SKM-1 treated with dmso at 0.1 percent for 144 hours (cell line): ENCODE measurements around the gene SLC19A1.
"Not testable (repeated sequence)": the region's sequence is repeated elsewhere in the genome, so short reads cannot be mapped to it uniquely, and the experiment has no call there.

Experiments
- DNase-seq: peaks from one replicate; lab custom pipeline; 2025; ENCODE audit not compliant: unreplicated experiment; lab: John Stamatoyannopoulos, UW

The SLC19A1 gene

DNA sequence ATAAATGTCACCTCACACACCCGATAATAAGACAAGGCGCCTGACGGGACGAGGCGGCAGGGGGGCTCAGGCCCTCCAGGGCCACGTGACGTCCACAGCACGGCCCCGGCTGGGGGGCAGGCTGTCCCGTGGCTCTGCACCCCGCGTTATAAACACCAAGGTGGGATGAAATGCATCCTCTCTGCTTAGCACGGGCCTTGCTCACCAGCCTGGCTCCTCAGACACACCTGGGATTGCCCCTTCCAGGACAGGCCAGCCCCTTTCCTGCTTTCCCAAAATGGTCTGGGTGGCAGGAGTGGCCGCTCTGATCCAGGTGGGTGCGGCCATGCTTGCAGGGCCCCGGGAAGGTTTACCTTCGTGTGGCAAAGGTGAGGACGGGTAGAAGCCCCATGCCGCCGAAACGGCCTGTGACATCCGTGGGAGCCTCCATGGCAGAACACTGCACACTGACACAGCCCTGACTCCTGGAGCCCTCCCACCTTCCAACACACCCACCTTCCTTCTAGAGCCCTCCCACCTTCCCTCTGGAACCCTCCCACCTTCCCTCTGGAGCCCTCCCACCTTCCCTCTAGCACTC is 35.9 kb downstream of the SLC19A1 start:
- no peak for DNase-seq

DNA sequence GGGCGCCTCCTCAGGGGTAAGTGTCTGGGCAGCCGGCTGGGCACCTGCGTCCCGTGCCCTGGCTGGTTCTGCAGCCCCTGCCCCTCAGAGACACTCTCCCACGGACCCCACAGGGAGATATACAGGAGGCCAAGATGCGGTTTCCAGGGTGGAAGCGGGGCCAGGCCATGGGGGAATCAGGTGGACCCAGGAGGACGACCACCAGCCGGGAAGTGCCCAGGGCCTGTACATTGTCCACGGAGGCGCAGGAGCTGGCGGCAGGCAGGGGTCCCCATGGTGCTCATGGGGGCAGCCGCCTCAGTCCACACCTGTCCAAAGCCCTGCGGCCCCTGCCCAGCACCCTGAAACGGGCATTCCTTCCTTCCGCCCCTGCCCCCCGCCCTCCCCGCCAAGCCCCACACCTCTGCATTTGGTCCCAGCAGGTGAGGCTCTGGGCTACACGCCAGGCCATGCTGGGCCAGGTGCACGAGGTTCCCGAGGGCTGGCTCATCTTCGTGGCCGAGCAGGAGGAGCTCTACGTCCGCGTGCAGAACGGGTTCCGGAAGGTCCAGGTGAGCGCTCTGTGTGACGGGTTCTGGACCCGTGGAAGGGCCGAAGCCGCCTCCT is 36.7 kb downstream of the SLC19A1 start:
- no peak for DNase-seq

DNA sequence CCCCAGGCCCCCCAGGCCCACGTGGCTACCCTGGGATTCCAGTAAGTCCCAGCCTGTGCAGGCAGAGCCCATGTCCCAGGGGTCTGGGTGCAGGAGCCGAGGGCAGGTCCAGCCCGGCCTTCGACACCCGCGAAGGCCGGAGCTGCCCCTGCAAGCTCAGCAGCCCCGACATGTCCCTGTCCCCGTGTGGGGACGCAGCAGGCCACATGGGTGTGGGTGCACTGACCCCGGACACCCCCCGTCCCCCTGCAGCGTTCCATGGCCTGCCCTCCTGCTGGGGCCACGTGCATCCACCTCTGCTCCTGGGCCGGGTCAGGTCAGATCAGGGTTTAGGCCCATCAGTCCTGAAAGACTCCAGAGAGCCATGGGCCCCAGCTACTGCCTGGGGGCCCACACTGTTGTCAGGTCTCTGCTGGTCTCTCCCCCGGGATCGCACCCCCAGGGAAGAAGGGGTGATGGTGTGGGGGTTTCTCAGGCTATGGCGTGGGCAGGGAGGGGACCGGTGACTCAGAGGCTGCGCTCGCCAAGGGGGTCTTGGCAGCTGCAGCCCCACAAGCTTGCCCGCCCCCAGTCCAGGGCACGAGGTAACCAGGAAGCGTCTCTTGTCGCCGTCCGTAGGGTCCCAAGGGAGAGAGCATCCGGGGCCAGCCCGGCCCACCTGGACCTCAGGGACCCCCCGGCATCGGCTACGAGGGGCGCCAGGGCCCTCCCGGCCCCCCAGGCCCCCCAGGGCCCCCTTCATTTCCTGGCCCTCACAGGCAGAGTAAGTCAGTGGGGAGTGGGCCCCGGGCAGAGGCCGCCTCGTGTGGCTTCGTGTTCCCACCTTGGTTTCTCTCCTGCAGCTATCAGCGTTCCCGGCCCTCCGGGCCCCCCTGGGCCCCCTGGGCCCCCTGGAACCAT is 37.5 kb downstream of the SLC19A1 start:
- DNase-seq, result no peak

DNA sequence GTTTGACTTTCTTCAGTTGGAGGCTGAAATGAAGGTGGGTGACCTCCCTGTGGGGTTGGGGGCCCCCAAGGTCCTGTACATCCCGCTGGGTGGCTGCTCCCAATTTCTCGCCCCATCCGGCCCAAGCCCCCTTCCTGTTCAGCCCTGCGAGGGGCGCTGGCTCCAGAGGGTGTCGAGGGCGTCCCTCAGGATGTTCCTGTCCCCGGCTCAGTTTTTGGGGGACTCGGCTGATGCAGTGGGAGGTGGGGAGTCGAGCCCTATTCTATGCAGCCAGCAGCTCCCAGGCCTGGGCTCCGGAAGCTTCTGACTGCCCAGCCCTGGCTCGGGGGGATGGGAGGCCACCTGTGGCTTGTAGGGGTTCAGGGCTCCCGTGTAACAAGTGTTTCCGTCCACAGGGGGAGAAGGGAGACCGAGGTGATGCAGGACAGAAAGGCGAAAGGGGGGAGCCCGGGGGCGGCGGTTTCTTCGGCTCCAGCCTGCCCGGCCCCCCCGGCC is 38.2 kb downstream of the SLC19A1 start:
- DNase-seq, result no peak

DNA sequence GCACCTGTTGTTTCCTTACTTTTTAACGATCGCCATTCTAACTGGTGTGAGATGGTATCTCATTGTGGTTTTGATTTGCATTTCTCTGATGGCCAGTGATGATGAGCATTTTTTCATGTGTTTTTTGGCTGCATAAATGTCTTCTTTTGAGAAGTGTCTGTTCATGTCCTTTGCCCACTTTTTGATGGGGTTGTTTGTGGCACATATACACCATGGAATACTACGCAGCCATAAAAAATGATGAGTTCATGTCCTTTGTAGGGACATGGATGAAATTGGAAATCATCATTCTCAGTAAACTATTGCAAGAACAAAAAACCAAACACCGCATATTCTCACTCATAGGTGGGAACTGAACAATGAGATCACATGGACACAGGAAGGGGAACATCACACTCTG is 39.0 kb downstream of the SLC19A1 start:
- not testable (repeated sequence) for DNase-seq

DNA sequence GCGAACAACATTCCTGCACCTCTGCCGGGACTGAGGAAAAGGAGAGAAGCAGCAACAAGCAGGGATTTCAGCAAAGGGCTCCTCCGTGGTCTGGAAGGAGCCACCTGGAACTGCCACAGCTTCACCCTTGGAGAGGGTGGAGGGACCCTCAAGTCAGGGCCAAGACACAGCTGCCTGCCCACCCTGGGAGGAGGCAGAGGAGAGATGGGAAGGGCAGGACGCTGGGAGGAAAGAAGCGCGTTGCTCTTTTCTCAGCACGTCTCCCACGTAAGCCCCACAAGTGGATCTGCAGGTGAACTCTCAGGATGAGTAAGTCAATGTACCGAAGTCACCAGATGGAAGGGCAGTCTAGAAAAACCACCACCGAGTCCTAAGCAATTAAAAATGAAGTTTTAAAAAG is 39.6 kb downstream of the SLC19A1 start:
- no peak for DNase-seq

DNA sequence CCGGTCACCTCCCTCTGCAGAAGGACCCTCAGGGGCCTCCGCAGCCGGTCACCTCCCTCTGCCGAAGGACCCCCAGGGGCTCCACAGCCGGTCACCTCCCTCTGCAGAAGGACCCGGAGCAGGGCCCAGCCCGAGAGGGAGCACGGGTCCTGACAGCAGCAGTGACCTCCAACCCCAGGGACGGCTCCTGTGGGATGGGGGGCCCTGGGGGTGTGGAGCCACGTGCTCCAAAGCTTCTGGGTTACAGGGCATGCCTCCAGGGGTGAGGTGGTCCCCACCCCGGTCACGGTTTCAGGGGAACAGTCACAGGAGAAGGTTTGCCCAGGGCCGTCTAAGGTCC is 40.3 kb downstream of the SLC19A1 start:
- DNase-seq, result no peak

DNA sequence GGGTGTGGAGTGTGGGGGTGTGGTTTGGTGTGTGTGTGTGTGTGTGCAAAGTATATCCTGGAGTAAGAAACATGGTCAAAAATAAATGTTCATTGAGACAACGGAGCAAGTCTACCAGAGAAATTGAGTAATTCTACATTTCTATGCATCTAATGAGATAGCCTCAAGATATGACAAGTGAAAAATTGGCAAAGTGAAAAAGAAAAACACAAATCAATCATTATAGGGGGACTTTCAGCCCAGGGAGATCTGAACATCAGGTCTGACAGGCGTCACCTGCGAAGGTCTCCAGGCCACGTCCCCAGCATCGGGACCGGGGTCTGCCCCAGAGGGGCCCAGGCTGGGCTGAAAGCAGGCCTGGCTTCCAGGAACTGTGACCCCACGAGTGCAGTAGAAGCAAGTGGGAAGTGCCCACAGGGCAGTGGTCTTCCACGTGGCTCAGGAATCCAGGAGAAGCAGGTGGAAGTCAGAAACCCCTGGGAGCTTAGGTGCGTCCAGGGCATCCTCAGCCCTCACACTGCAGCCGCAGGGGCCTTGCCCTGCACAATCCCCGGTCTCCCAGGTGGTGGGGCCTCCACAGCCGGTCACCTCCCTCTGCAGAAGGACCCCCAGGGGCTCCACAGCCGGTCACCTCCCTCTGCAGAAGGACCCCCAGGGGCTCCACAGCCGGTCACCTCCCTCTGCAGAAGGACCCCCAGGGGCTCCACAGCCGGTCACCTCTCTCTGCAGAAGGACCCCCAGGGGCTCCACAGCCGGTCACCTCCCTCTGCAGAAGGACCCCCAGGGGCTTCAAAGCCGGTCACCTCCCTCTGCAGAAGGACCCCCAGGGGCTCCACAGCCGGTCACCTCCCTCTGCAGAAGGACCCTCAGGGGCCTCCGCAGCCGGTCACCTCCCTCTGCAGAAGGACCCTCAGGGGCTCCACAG is 40.9 kb downstream of the SLC19A1 start:
- DNase-seq, result not testable (repeated sequence)

DNA sequence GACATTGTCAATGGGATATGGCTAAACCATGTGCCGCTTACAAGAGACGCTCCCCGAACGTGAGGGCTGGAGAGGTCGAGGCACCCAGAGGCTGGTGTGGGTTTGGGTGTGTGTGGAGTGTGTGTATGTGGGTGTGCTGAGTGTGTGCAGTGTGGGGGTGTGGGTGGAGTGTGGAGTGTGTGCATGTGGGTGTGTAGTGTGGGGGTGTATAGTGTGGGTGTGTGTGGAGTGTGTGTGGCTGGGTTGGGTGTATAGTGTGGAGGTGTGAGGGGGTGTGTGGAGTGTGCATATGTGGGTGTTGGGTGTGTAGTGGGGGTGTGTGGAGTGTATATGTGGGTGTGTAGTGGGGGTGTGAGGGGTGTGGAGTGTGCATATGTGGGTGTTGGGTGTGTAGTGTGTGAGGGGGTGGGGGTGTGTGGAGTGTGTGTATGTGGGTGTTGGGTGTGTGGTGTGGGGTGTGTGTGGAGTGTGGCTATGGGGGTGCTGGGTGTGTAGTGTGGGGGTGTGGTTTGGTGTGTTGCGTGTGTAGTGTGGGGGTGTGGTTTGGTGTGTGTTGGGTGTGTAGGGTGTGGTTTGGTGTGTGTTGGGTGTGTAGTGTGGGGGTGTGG is 42.2 kb downstream of the SLC19A1 start:
- no peak for DNase-seq

DNA sequence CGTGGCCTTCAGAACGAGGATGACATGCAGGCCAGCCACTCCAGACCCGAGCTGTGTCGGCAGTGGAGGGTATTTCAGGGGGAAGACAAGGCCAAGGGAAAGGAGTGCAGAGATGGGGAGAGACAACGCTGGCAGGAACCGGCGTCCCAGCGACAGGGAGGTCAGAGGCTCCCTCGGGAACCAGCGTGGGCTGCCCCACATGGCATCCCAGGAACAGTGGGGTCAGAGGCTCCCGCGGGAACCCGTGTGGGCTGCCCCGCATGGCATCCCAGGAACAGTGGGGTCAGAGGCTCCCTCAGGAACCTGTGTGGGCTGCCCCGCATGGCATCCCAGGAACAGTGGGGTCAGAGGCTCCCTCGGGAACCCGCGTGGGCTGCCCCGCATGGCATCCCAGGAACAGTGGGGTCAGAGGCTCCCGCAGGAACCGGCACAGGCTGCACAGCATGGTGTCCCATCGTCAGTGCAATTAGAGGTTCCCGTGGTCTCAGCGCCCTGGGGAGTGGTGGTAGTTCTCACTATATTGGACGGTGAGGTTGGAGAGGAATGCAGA is 43.0 kb downstream of the SLC19A1 start:
- DNase-seq, result no peak

DNA sequence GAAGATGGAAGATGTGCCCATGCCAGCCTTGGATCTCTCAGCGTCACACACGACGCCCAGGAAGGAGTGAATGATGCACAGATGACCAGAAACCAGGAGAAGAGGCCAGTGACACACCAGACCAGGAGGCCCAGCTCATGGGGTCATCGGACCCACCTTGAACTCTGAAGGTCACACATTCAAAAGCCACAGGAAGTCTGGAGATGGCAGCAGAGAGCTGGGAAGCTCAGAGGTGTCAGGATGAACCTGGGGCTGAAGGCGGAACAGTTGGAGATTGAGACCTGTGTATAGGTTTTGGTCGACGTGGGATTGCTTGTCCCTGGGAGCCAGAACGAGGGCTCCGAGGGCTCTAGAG is 43.6 kb downstream of the SLC19A1 start:
- DNase-seq, result no peak

DNA sequence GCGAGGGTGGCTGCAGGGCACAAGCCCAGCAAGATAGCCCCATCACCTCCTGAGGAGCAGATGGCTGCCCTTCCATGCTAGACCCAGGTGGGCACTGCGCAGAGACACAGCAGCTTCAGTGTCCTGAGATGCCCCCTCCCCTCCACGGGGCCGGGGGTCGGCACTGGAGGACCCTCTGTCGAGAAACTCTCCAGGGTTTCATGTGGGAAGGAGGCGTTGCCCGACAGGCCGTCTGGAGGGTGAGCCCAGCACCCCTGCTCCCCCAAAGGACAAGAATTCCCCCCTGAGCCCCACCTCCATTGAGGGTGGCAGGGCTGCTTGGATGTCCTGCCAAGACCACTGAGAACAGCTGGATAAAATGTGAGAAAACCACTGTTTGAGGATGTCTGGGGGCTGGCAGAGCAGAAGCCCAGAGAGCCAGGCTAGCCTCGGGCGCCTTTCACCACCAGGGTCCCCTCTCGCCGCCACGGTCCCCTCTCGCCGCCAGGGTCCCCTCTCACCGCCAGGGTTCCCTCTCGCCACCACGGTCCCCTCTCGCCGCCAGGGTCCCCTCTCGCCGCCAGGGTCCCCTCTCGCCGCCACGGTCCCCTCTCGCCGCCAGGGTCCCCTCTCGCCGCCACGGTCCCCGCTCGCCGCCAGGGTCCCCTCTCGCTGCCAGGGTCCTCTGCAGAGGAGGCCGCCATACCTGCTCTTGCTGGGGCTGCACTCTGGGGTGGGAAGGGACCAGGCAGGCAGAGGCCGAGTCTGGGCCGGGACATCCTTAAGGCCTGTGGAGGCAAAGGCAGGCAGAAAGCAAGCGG is 44.2 kb downstream of the SLC19A1 start:
- DNase-seq, result no peak

DNA sequence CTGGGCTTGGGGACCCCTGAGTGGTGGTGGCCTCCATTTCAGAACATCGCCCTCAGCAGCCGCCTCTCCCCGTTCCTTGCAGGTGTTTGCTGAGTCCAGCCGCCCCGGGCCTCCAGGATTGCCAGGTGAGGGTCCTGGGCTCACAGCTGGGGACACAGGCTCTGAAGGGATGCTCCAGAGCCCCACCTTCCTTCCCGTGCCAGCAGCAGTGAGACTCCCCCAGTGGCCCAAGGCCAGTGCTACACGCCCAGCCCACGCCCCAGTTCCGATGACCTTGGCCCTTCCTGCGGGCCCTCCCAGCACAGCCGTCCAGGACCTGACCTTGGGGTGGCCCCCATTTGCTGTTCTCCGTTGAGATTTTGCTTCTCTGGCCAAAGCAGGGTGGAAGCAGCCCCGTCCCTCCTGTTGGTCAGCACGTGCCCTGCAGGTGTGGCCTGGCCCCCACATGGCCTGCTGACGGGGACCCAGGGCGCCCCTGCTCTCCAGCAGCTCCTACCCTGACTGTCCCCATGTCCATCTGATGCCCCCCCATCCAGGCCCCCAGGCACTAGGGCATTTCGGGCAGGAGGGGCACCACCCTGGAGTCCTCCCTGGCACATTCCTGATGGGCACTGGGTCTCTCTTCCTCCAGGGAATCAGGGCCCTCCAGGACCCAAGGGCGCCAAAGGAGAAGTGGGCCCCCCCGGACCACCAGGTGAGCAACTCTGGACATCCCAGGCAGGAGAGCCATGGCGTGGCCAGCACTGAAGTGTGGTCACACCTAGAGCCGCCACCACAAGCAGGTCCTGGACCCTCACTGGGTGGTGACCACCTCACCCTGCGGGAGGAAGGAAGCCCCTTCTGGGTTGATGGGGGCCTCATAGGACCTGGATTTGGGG is 45.0 kb downstream of the SLC19A1 start:
- no peak for DNase-seq

DNA sequence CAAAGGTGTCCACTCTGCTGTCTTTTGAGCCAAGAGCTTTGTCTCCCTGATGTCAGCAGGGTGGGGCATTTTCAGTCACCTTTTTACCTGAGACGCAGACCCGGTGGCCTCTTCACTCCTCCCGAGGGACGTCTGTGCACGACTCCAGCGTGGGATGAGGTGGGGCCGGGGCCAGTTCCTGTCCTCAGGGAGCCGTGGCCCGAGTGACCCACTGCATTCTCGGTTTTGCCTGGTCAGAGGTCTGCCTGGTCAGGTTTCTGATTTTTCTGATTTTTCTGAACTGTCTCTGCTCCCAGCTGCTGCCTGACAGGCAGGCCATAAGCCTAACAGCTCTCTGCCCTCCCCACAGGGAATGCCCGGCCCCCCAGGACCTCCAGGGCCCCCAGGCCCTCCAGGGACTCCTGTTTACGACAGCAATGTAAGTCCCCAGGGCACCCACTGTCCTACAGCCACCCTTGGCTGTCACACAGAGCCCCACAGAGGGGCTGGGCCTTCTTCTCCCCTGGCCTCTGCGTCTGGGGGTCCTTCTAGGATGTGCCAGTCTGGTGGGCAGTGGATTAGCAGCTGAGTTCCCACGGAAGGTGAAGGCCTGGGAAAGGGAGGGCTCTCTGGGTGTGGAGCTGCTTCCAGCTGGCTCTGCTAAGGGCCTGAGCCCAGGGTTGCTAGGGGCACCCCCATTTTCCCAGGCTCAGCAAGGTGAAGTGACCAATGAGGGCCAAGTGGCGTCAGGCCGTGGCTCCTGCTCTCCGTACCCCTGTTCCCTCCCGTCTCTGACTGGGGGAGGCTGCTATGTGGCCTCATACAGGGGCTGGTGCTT is 45.9 kb downstream of the SLC19A1 start:
- no peak for DNase-seq

DNA sequence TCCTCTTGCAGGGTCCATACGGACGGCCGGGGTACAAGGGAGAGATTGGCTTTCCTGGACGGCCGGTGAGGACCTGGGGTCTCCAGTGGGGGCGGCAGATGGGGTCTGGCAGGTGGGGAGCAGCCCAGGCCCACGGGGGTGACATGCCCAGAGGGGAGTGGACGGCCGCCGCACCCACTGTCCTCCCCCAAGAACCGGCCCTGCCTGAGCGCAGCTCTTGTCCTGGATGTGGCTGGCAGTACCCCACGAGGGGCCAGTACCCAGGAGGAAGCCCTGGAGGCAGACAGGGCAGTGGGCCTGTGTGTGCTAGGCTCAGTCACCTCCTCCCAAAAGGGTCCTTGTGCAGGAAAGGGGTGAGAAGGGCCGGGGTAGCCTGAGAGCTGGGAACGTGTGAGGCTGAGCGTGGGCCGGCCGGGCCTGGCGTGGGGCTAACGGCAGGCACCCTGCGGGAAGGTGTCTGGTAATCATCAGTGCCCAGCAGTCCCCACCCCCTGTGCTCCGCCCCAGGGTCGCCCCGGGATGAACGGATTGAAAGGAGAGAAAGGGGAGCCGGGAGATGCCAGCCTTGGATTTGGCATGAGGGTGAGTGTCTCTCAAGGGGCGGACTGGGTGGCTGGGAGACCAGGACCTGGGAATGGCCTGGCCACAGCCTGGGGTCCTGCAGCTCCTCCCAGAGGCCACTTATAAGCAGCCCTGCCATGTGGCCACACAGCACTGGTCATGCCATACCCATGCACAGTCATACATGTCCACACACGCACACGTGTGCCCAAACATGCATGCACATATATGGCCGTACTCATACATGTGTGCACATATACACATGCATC is 47.2 kb downstream of the SLC19A1 start:
- DNase-seq, result no peak

DNA sequence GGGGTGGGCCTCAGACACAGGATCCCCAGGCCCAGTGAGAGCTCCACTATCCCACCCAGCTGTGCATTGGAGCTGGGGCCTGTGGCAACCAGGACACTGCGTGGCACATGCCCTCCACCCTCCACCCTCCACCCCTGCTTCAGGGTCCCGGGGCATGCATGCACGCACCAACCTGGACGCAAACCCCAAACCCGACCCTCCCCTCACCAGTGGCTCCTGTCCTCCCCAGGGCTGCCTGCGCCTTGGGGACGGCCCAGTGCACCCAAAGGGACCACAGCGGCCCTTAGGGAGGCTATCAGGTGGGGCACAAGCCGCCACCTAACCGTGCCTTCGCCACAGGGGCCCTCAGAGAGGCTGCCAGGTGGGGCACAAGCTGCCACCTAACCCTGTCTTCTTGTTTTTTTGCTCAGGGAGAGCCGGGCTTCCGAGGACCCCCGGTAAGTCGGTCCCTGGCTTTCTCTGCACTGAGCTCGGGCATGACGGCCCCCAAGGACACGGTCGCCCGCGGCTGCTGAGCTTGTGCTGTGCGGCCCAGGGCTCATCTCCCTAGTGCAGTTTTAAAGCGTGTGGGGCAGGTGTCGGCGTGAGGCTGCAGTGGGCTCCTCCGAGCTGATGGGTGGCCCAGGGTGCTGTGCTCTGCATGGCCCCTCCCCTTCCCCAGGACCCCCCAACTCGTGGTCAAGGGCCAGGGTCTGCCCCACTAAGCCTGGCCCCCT is 47.9 kb downstream of the SLC19A1 start:
- no peak for DNase-seq
